Neural cell (in vitro differentiated cells): ENCODE results near the gene TTC19. TPM values are rescaled to one million over a fixed set of nuclear protein-coding genes. Genes with fewer than 3 reads are reported as not detected.

Experiments used
- H2AFZ ChIP-seq: fragments of 200-600, 300-800 bp; sonication (generic), shearing (Covaris generic); 2 replicates; pipeline ENCODE4 v1.6.0; 2014; ENCODE audit warnings: low read depth, mild to moderate bottlenecking, antibody characterized with exemption, low read length, moderate library complexity
- H3F3A ChIP-seq: fragments of 200-600 bp; shearing (Covaris generic); 2 replicates; pipeline ENCODE4 v1.6.1; 2016; ENCODE audit warnings: mild to moderate bottlenecking, moderate library complexity, mixed read lengths, antibody characterized with exemption, low read length; ENCODE audit not compliant: insufficient read depth, poor library complexity, severe bottlenecking
- H3K27ac ChIP-seq: fragments of 200-600, 300-800 bp; sonication (generic), shearing (Covaris generic); 2 replicates; pipeline ENCODE4 v1.5.1; 2014; ENCODE audit warnings: mild to moderate bottlenecking, low read length, moderate library complexity
- H3K27me3 ChIP-seq: fragments of 300-800, 200-600 bp; sonication (generic), shearing (Covaris generic); 2 replicates; pipeline ENCODE4 v1.6.0; 2014; ENCODE audit warnings: mild to moderate bottlenecking, low read depth, low read length, moderate library complexity; ENCODE audit not compliant: insufficient read depth
- H3K36me3 ChIP-seq: fragments of 300-800, 200-600 bp; sonication (generic), shearing (Covaris generic); 2 replicates; pipeline ENCODE4 v1.5.1; 2014; ENCODE audit warnings: mild to moderate bottlenecking, antibody characterized with exemption, low read length, moderate library complexity; ENCODE audit not compliant: insufficient read depth
- H3K4me2 ChIP-seq: fragments of 300-800, 200-600 bp; sonication (generic), shearing (Covaris generic); 2 replicates; pipeline ENCODE4 v1.6.0; 2014; ENCODE audit warnings: mild to moderate bottlenecking, low read length
- H3K4me3 ChIP-seq: fragments of 300-800, 200-600 bp; sonication (generic), shearing (Covaris generic); 2 replicates; pipeline ENCODE4 v1.5.1; 2014; ENCODE audit warnings: mild to moderate bottlenecking, low read length, moderate library complexity
- H3K79me2 ChIP-seq: fragments of 200-600 bp; shearing (Covaris generic); replicated peaks from 2 replicates; pipeline ENCODE4 v1.6.0; 2014; ENCODE audit warnings: mild to moderate bottlenecking, low read length, moderate library complexity; ENCODE audit not compliant: insufficient read depth
- H3K9ac ChIP-seq: fragments of 300-800, 200-600 bp; sonication (generic), shearing (Covaris generic); 2 replicates; pipeline ENCODE4 v1.6.1; 2016; ENCODE audit warnings: mild to moderate bottlenecking, low read length, mixed read lengths
- H3K9me2 ChIP-seq: fragments of 200-600 bp; shearing (Covaris generic); 2 replicates; pipeline ENCODE4 v1.6.1; 2016; ENCODE audit warnings: mild to moderate bottlenecking, low read length, mixed read lengths; ENCODE audit not compliant: insufficient read depth
- H3K9me3 ChIP-seq: fragments of 200-600, 300-800 bp; sonication (generic), shearing (Covaris generic); 2 replicates; pipeline ENCODE4 v1.6.1; 2016; ENCODE audit warnings: mild to moderate bottlenecking, mixed run types, low read length, moderate library complexity, mixed read lengths
- H4K20me1 ChIP-seq: fragments of 200-600 bp; shearing (Covaris generic); 2 replicates; pipeline ENCODE4 v1.6.1; 2016; ENCODE audit warnings: mild to moderate bottlenecking, mixed run types; ENCODE audit not compliant: insufficient read depth
- CTCF ChIP-seq: fragments of 450-650 bp; IDR thresholded peaks from 2 replicates; pipeline ENCODE4 v1.5.1; 2014; ENCODE audit warnings: antibody characterized with exemption, mild to moderate bottlenecking, moderate library complexity; ENCODE audit not compliant: poor library complexity, severe bottlenecking
- EP300 ChIP-seq: fragments of 450-650 bp; conservative IDR thresholded peaks from 2 replicates; pipeline ENCODE4 v1.6.1; 2014; ENCODE audit warnings: antibody characterized with exemption, mild to moderate bottlenecking, moderate library complexity; ENCODE audit not compliant: poor library complexity, severe bottlenecking
- EZH2 ChIP-seq: fragments of 200-600, 300-800 bp; shearing (Covaris generic), sonication (generic); IDR thresholded peaks from 2 replicates; pipeline ENCODE4 v1.6.1; 2014; ENCODE audit warnings: antibody characterized with exemption, low read length, borderline replicate concordance, mild to moderate bottlenecking; ENCODE audit not compliant: insufficient read depth, poor library complexity, severe bottlenecking
- MXI1 ChIP-seq: fragments of 450-650 bp; conservative IDR thresholded peaks from 2 replicates; pipeline ENCODE4 v1.6.1; 2014; ENCODE audit warnings: antibody characterized with exemption, mild to moderate bottlenecking; ENCODE audit not compliant: poor library complexity, severe bottlenecking
- POLR2AphosphoS5 ChIP-seq: IDR thresholded peaks from 2 replicates; pipeline ENCODE4 v1.6.1; 2012
- RAD21 ChIP-seq: fragments of 450-650 bp; conservative IDR thresholded peaks from 2 replicates; pipeline ENCODE4 v1.6.1; 2014; ENCODE audit warnings: antibody characterized with exemption, mild to moderate bottlenecking, moderate library complexity
- REST ChIP-seq: IDR thresholded peaks from 2 replicates; pipeline ENCODE4 v1.6.1; 2012; ENCODE audit warnings: borderline replicate concordance
- SMC3 ChIP-seq: fragments of 450-650 bp; conservative IDR thresholded peaks from 2 replicates; pipeline ENCODE4 v1.6.1; 2014; ENCODE audit warnings: antibody characterized with exemption, mild to moderate bottlenecking, moderate library complexity; ENCODE audit not compliant: poor library complexity
- TAF1 ChIP-seq: IDR thresholded peaks from 2 replicates; pipeline ENCODE4 v1.6.1; 2012; ENCODE audit warnings: low read depth
- polyA plus RNA-seq: library from polyadenylated mRNA; depleted of rRNA; stranded (reverse); fragments of >200 nt; gene quantifications from 2 replicates; pipeline ENCODE4 v1.2.3, GENCODE V29; 2014

The TTC19 gene
- polyA plus RNA-seq, 1 donor from 2014 or later: 97.8 TPM

GRCh38 chr17:16027708-16028584 lies 28.3 kb downstream of the TTC19 start:
- peak overlapping the region; percentile 35 for H3K27ac ChIP-seq

More at GRCh38 chr17:16027708-16028584, 28.3 kb downstream of the TTC19 start:
- Histone ChIP-seq H2AFZ (no peak overlapping the region), H3K9ac (no peak overlapping the region), H3K79me2 (no peaks in the 10 kb centered on the region), H3K36me3 (peaks cover 18% of the 10 kb centered on the region), H3K27me3 (no peaks in the 10 kb centered on the region), H3K9me3 (no peaks in the 10 kb centered on the region), H3K4me3 (no peak overlapping the region), H3K4me2 (no peak overlapping the region), H3K9me2 (no peaks in the 10 kb centered on the region), H3F3A (no peaks in the 10 kb centered on the region), H4K20me1 (no peaks in the 10 kb centered on the region)
- TF ChIP-seq SMC3: no peak
- no peak for TF ChIP-seq REST
- TF ChIP-seq RAD21: no peak
- no peak for TF ChIP-seq MXI1
- TF ChIP-seq TAF1: no peak
- no peak for TF ChIP-seq POLR2AphosphoS5
- no peak for TF ChIP-seq EP300
- no peak for TF ChIP-seq CTCF
- no peak for TF ChIP-seq EZH2
